ENCODE data around the gene TIMM13. TPM values are rescaled to one million over a fixed set of nuclear protein-coding genes. Genes with fewer than 3 reads are reported as not detected.

The TIMM13 gene
- total RNA-seq, 1 donor from 2014 or later = 20.9 TPM

- no peaks in the 10 kb centered on the region for H3K4me1 ChIP-seq
- intact Hi-C loops (cut with DNase I) = no loop called here
- TF ChIP-seq POLR2A (IDR thresholded peaks at IDR 0.05) = no peak
- TF ChIP-seq CTCF (IDR thresholded peaks at IDR 0.05) = no peak
- TF ChIP-seq POLR2AphosphoS5 (IDR thresholded peaks at IDR 0.05; ENCODE audit: insufficient read depth in 1 of 2, low read depth in 1 of 2) = no peak
- H3K9me3 ChIP-seq = no peaks in the 10 kb centered on the region
- H3K4me3 ChIP-seq = no peak overlapping the region
- H3K27ac ChIP-seq = no peak overlapping the region
- no peak for DNase-seq (ENCODE audit: extremely low spot score in 2 of 2)
- no peaks in the 10 kb centered on the region for H3K27me3 ChIP-seq
- H3K36me3 ChIP-seq = no peaks in the 10 kb centered on the region
Observed at GRCh38 chr19:2411709-2412108, 15.7 kb downstream of the TIMM13 start.

GRCh38 chr19:2410023-2410422 lies 17.4 kb downstream of the TIMM13 start:
- Histone ChIP-seq H3K27ac (no peak overlapping the region), H3K9me3 (no peaks in the 10 kb centered on the region), H3K4me1 (no peaks in the 10 kb centered on the region), H3K27me3 (no peaks in the 10 kb centered on the region), H3K4me3 (no peak overlapping the region), H3K36me3 (no peaks in the 10 kb centered on the region)
- no peak for TF ChIP-seq POLR2AphosphoS5 (IDR thresholded peaks at IDR 0.05; ENCODE audit: insufficient read depth in 1 of 2, low read depth in 1 of 2)
- intact Hi-C loops (cut with DNase I) = no loop called here
- no peak for DNase-seq (ENCODE audit: extremely low spot score in 2 of 2)

GRCh38 chr19:2409352-2409912 lies 18.0 kb downstream of the TIMM13 start:
- H3K27me3 ChIP-seq = no peaks in the 10 kb centered on the region
- no peaks in the 10 kb centered on the region for H3K4me1 ChIP-seq
- no peak overlapping the region for H3K4me3 ChIP-seq
- H3K27ac ChIP-seq = no peak overlapping the region
- no peak for TF ChIP-seq POLR2AphosphoS5 (IDR thresholded peaks at IDR 0.05; ENCODE audit: insufficient read depth in 1 of 2, low read depth in 1 of 2)
- no peak for TF ChIP-seq POLR2A (IDR thresholded peaks at IDR 0.05)
- TF ChIP-seq CTCF (IDR thresholded peaks at IDR 0.05) = no peak
- no peak for DNase-seq (ENCODE audit: extremely low spot score in 2 of 2)
- H3K9me3 ChIP-seq = no peaks in the 10 kb centered on the region
- intact Hi-C loops (cut with DNase I) = loop anchor here (5.0 kb wide), 1 partner anchor 1643 kb away; no protein-coding TSS in a partner anchor
- no peaks in the 10 kb centered on the region for H3K36me3 ChIP-seq

GRCh38 chr19:2408247-2408646 lies 19.1 kb downstream of the TIMM13 start:
- H3K9me3 ChIP-seq = no peaks in the 10 kb centered on the region
- DNase-seq (ENCODE audit: extremely low spot score in 2 of 2) = no peak
- no peaks in the 10 kb centered on the region for H3K4me1 ChIP-seq
- no peak overlapping the region for H3K4me3 ChIP-seq
- no peak overlapping the region for H3K27ac ChIP-seq
- no peaks in the 10 kb centered on the region for H3K27me3 ChIP-seq
- intact Hi-C loops (cut with DNase I) = loop anchor here (5.0 kb wide), 1 partner anchor 1644 kb away; no protein-coding TSS in a partner anchor
- no peaks in the 10 kb centered on the region for H3K36me3 ChIP-seq
- TF ChIP-seq POLR2AphosphoS5 (IDR thresholded peaks at IDR 0.05; ENCODE audit: insufficient read depth in 1 of 2, low read depth in 1 of 2) (no peak), POLR2A (IDR thresholded peaks at IDR 0.05) (no peak), CTCF (IDR thresholded peaks at IDR 0.05) (no peak)

GRCh38 chr19:2399582-2399981 lies 27.8 kb downstream of the TIMM13 start:
- no peak overlapping the region for H3K4me3 ChIP-seq
- no peaks in the 10 kb centered on the region for H3K4me1 ChIP-seq
- intact Hi-C loops (cut with DNase I) = no loop called here
- TF ChIP-seq POLR2AphosphoS5 (IDR thresholded peaks at IDR 0.05; ENCODE audit: insufficient read depth in 1 of 2, low read depth in 1 of 2) (no peak), POLR2A (IDR thresholded peaks at IDR 0.05) (no peak), CTCF (IDR thresholded peaks at IDR 0.05) (no peak)
- H3K27ac ChIP-seq = no peak overlapping the region
- no peaks in the 10 kb centered on the region for H3K36me3 ChIP-seq
- H3K27me3 ChIP-seq = no peaks in the 10 kb centered on the region
- DNase-seq (ENCODE audit: extremely low spot score in 2 of 2) = no peak
- H3K9me3 ChIP-seq = no peaks in the 10 kb centered on the region

Measured in vagina (tissue), 2 donors.